Pons (tissue), 1 donor: ENCODE data around the gene UCHL1.
A peak's percentile ranks its signal among the peaks of the same experiment; 100 is the strongest.

Experiments used
- DNase-seq: peaks from one replicate; pipeline ENCODE4 v3.0.0-alpha.2; 2016; ENCODE audit warnings: low spot score

UCHL1 gene

GRCh38 chr4:41256740-41257256 is at the start of gene UCHL1:
UCHL1 (plus strand) TSS chr4:41256928; CDS start chr4:41256977, 49 bp downstream.
- no peak for DNase-seq

GRCh38 chr4:41207291-41207831 is 49.4 kb upstream of the UCHL1 start:
- DNase-seq = no peak

GRCh38 chr4:41209187-41209586 is 47.5 kb upstream of the UCHL1 start:
- no peak for DNase-seq

- no peak for DNase-seq
These were observed 46.8 kb upstream of the UCHL1 start for GRCh38 chr4:41209901-41210300.

DNA sequence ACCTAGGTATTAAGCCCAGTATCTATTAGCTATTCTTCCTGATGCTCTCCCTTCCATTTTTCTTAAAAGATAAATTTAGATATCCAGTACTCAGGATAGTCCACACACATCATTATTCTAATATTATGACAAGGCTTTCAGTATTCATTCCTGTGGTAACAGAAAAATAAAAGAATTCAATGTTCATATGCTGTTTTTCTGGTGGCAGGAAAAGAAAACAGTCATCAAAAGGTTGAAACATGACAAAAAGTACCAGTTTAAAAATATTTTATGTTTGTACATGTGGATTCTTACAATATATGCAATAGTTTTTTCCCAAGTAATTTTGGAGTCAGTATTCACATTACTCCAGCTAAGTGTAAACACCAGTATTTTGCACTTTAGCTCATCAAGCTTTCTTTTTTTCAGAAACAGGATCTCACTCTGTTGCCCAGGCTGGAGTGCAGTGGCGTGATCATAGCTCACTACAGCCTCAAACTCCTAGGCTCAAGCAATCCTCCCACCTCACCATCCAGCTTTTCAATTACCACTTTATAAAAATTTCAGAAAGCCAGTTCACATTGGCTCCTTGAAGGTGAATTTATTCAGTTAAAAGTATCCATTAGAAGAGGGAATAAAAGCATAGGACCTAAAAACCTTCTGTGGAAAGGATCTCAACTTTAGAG is 44.6 kb upstream of the UCHL1 start:
- DNase-seq = no peak

DNA sequence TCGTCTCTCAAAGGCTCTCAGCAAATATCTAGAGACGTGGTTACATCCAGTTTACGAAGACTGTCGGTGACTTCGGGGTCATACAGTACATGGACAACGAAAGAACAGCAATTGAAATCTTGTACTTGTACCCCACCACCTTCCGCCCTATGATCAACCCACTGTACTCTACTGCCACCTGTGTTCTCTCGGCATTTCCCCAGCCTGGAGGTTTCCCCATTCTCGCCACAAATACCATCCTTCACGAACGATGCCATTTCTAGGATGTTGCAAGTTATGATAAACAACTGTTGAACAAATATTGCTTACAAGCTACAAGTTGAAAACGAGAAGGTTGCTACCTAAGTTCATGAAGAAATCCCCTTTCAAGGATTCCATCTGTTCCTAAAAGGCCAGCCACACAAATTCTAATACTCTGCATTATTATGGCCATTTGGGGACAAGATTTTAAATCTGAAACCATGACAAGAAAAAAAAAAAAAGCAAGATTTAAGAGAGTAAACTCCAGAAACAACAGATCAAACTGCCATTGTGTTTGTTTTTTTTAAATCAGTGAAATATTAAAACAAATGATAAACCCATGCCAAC is 44.0 kb upstream of the UCHL1 start:
- peak; percentile 84 for DNase-seq

- no peak for DNase-seq
These were observed 43.0 kb upstream of the UCHL1 start for GRCh38 chr4:41213625-41214135.

DNA sequence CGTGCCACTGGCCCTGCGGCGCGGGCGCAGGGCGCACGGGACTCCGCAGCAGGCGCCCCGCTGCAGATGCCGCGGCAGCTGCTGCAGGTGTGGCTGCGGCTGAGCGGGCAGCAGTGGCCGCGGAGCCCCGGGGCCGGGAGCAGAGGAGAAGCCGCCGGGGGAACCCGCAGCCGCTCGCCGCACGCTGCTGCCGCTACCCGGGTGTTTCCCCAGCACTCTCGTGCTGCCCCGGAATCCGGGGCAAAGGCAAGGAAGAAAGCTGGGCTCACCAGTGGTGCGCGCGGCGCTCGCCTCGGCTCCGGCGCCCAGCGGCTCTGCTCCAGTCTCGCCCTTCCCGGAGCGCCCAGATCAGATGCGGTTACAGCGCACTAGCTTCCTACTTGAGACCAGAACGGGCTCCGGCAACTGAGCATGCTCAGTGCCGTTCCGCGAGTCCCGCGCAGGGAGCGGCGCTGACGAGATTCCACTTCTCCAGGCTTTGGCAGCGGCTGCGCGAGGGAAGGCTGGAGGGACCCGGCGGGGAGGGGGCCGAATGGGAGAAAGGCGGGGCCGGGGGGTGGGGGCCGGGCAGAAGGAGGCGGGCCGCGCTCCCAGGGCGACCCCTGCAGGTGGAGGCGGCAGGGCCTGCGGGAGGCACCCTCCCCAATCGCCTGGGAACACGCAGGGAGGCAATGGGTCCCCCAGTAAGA is 42.4 kb upstream of the UCHL1 start, which contains the start of gene APBB2:
Gene APBB2, minus strand, starts transcription at position 407 of the 689 bp plus-strand sequence. CDS start 181,288 bp downstream, outside the sequence.
- peak; percentile 96 for DNase-seq

DNA sequence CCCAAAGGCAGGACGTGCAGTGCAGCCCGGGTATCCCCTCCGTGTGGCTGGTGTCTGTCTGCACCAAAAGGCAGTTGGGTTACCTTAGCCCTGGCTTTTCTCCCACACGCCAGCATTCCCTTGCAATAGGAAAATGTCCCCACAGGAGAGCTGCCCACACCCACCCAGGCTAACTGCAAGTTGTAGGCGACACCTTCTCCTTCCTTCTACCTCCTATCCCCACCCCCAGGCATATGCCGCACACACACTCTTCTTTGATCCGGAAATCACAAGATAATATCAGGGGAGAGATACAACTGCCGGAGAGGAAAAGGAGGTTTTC is 41.9 kb upstream of the UCHL1 start:
- DNase-seq = no peak

GRCh38 chr4:41215155-41215554 is 41.6 kb upstream of the UCHL1 start:
- DNase-seq = no peak

DNA sequence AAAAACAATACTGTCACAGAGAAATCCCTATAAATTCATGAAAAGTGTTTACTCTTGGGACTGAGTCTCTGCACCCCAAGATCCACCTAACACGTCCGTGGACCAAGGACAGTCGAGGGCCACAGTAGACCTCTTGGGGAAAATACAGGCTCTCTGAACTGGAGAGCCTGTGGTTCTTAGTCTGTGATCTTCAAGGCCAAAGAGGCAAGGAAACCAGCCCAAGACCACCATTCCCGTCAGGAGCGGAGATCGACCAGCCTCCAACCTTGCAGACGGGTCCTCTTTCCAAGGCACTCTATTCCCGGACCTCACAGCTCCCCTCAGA is 40.8 kb upstream of the UCHL1 start:
- DNase-seq = no peak

- DNase-seq = no peak
These were observed 40.3 kb upstream of the UCHL1 start for GRCh38 chr4:41216294-41217019.

GRCh38 chr4:41217020-41217333 is 39.8 kb upstream of the UCHL1 start:
- no peak for DNase-seq

GRCh38 chr4:41217374-41217773 is 39.4 kb upstream of the UCHL1 start:
- DNase-seq = no peak

DNA sequence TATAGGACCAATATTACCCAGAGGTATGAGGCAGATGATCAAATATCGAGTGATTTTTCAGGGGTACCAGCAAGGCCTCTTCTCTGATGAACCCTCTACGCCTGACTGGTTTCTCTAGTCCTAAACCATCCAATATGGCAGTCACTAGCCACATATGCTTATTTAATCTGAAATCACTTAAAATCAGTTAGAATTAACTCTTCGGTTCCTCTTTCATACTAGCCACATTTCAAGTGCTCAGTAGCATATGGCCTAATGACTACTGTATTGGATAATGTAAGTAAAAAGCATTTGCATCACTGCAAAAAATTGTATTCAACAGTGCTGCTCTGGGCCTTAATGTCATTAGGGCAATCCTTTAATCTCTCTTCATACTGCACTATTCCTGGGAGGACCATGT is 38.0 kb upstream of the UCHL1 start:
- DNase-seq = no peak

DNA sequence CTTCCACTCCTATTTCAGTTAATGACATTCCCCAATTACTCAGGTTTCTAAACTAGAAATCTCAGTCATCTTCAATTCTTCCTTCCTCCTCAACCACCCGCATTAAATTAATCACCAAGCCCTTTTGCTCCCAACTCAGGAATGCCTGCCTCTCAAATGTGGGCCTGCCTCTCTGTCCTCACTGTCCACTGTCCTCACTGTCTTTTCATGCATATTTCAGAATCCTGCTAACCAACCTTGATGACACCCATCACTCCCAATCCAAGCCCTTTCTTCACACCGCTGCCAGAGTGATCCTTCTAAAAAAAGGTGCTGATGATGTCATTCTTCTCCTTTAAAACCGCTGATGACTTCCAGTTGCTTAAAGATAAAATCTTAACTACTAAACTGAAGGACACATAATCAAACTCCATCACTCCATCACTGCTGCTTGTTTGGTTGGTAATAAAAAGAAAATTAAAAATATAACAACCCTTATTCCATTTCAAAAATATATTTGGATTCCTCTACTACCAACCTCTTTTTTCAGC is 37.2 kb upstream of the UCHL1 start:
- DNase-seq = no peak

GRCh38 chr4:41221850-41222645 is 34.7 kb upstream of the UCHL1 start:
- no peak for DNase-seq

GRCh38 chr4:41227902-41228301 is 28.8 kb upstream of the UCHL1 start:
- no peak for DNase-seq

GRCh38 chr4:41232406-41232805 is 24.3 kb upstream of the UCHL1 start:
- DNase-seq = no peak

- no peak for DNase-seq
These were observed 23.9 kb upstream of the UCHL1 start for GRCh38 chr4:41232856-41233255.

- no peak for DNase-seq
These were observed 20.7 kb upstream of the UCHL1 start for GRCh38 chr4:41236032-41236431.
